Osteoblast (primary cell): Measurements from ENCODE around the gene FAP. TPM values are rescaled to one million over a fixed set of nuclear protein-coding genes. Genes with fewer than 3 reads are reported as not detected.

ENCODE experiments used
- DNase-seq: peaks from one replicate; pipeline ENCODE4 v3.0.0; 2011; ENCODE audit warnings: low spot score, mixed read lengths; ENCODE audit not compliant: insufficient read length; ENCODE audit errors: missing footprints
- H2AFZ ChIP-seq: 2 replicates; pipeline ENCODE4 v1.6.0; 2011; ENCODE audit warnings: mild to moderate bottlenecking, low read length
- H3K27ac ChIP-seq: 2 replicates; pipeline ENCODE4 v1.5.1; 2011; ENCODE audit warnings: mild to moderate bottlenecking, low read depth, low read length, moderate library complexity
- H3K27me3 ChIP-seq: 2 replicates; pipeline ENCODE4 v1.6.0; 2012; ENCODE audit warnings: mild to moderate bottlenecking, control low read depth, inconsistent platforms, low read length, moderate library complexity; ENCODE audit not compliant: insufficient read depth
- H3K36me3 ChIP-seq: 2 replicates; pipeline ENCODE4 v1.5.1; 2011; ENCODE audit warnings: mild to moderate bottlenecking, low read length, control low read depth, moderate library complexity; ENCODE audit not compliant: insufficient read depth
- H3K4me1 ChIP-seq: 2 replicates; pipeline ENCODE4 v1.5.1; 2011; ENCODE audit warnings: mild to moderate bottlenecking, low read length, control low read depth, moderate library complexity; ENCODE audit not compliant: insufficient read depth
- H3K4me2 ChIP-seq: 2 replicates; pipeline ENCODE4 v1.6.0; 2011; ENCODE audit warnings: mild to moderate bottlenecking, low read length; ENCODE audit not compliant: insufficient read depth
- H3K4me3 ChIP-seq: fragments of 200-600 bp; sonication (generic); 3 replicates; pipeline ENCODE4 v1.5.1; 2012; ENCODE audit warnings: mild to moderate bottlenecking, low read length, inconsistent platforms; ENCODE audit not compliant: insufficient read depth
- H3K79me2 ChIP-seq: 2 replicates; pipeline ENCODE4 v1.6.0; 2012; ENCODE audit warnings: mild to moderate bottlenecking, low read length, control low read depth, inconsistent platforms; ENCODE audit not compliant: insufficient read depth
- H3K9me3 ChIP-seq: 2 replicates; pipeline ENCODE4 v1.5.1; 2011; ENCODE audit warnings: low read depth, low read length, control low read depth
- H4K20me1 ChIP-seq: 2 replicates; pipeline ENCODE4 v1.6.0; 2012; ENCODE audit warnings: mild to moderate bottlenecking, low read length, control low read depth; ENCODE audit not compliant: insufficient read depth
- total RNA-seq: library from RNA; depleted of rRNA; stranded (reverse); fragments of >200 nt; gene quantifications from 2 replicates; pipeline ENCODE4 v1.2.3, GENCODE V29; 2012
- TF ChIP-seq, protein P1 (sequence below): IDR thresholded peaks from 2 replicates; pipeline ENCODE4 v1.5.1; 2011; ENCODE audit warnings: mild to moderate bottlenecking, low read depth, low read length, moderate library complexity; ENCODE audit errors: extremely low read depth

The FAP gene
- total RNA-seq, 1 donor: 464 TPM

DNA sequence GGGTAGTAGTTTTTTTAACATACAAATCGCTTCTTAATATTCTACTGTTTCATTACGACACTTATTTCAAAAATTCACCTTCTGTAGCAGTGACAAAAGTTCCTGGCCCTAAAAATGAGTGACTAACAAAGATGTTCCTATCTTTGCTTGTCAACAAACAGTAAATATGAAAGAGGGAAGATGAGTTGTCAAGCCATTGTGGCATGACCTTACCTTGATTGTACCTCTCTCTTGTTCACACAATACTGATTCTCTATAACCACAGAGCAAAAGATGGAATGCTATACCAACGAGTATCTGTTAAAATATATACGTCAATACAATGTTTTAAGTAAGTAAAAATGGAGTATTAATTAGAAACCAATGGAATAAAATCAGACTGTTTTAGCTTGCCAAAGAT is 76.5 kb downstream of the FAP start:
- H3K4me2 ChIP-seq: no peak overlapping the region
- no peak for DNase-seq
- no peaks in the 10 kb centered on the region for H3K9me3 ChIP-seq
- no peaks in the 10 kb centered on the region for H4K20me1 ChIP-seq
- no peak overlapping the region for H3K27ac ChIP-seq
- TF ChIP-seq, protein P1, sequence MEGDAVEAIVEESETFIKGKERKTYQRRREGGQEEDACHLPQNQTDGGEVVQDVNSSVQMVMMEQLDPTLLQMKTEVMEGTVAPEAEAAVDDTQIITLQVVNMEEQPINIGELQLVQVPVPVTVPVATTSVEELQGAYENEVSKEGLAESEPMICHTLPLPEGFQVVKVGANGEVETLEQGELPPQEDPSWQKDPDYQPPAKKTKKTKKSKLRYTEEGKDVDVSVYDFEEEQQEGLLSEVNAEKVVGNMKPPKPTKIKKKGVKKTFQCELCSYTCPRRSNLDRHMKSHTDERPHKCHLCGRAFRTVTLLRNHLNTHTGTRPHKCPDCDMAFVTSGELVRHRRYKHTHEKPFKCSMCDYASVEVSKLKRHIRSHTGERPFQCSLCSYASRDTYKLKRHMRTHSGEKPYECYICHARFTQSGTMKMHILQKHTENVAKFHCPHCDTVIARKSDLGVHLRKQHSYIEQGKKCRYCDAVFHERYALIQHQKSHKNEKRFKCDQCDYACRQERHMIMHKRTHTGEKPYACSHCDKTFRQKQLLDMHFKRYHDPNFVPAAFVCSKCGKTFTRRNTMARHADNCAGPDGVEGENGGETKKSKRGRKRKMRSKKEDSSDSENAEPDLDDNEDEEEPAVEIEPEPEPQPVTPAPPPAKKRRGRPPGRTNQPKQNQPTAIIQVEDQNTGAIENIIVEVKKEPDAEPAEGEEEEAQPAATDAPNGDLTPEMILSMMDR: no peak
- no peak overlapping the region for H2AFZ ChIP-seq
- no peaks in the 10 kb centered on the region for H3K79me2 ChIP-seq
- peaks cover 40% of the 10 kb centered on the region for H3K36me3 ChIP-seq
- no peaks in the 10 kb centered on the region for H3K4me1 ChIP-seq
- no peaks in the 10 kb centered on the region for H3K27me3 ChIP-seq
- no peak overlapping the region for H3K4me3 ChIP-seq

DNA sequence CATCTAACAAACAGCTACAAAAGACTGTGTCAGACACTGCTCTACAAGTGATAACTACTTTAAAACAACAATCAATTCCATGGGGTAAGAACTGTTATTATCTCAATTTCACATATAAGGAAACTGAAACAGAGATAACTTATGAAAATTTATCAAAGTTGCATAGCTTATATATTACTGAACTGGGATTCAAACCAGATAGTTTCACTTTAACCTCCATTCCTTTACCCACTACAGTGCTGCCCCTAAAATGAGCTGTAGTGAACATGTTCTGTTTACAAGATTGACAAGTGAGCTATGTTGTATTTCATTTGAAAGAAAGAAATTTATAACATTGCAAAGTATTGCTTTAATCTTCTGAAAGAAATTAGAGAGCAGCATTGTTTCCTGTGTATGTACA is 77.1 kb downstream of the FAP start:
- no peak overlapping the region for H2AFZ ChIP-seq
- peaks cover 34% of the 10 kb centered on the region for H3K36me3 ChIP-seq
- no peaks in the 10 kb centered on the region for H3K79me2 ChIP-seq
- no peaks in the 10 kb centered on the region for H3K9me3 ChIP-seq
- H3K27ac ChIP-seq: no peak overlapping the region
- TF ChIP-seq, protein P1: no peak
- H3K4me3 ChIP-seq: no peak overlapping the region
- H3K4me2 ChIP-seq: no peak overlapping the region
- H4K20me1 ChIP-seq: no peaks in the 10 kb centered on the region
- no peaks in the 10 kb centered on the region for H3K4me1 ChIP-seq
- no peaks in the 10 kb centered on the region for H3K27me3 ChIP-seq
- DNase-seq: no peak

DNA sequence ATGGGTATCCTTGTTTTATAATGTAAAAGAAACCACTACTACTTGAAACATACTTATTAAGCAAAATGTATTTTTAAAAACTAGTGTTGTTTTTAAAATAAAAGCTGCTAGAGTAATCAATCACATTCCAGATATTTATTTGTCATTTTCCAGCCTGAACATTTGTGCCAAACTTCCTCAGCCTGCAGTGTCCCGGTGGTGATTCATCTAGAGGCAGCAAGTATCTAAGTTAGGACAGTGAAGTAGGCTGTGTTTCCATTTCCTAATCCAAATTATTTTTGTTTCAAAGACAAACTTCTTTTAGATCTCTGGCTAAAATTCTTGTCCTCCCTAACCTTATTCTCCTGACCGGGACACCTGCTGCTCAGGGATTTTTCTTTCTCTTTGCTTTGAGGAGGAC is 78.4 kb downstream of the FAP start:
- Histone ChIP-seq H3K27ac (no peak overlapping the region), H3K4me1 (no peaks in the 10 kb centered on the region), H3K79me2 (no peaks in the 10 kb centered on the region), H3K36me3 (peaks cover 21% of the 10 kb centered on the region), H3K27me3 (no peaks in the 10 kb centered on the region), H3K4me2 (no peak overlapping the region), H3K9me3 (no peaks in the 10 kb centered on the region), H3K4me3 (no peak overlapping the region), H4K20me1 (no peaks in the 10 kb centered on the region), H2AFZ (no peak overlapping the region)
- no peak for DNase-seq
- TF ChIP-seq, protein P1: no peak

DNA sequence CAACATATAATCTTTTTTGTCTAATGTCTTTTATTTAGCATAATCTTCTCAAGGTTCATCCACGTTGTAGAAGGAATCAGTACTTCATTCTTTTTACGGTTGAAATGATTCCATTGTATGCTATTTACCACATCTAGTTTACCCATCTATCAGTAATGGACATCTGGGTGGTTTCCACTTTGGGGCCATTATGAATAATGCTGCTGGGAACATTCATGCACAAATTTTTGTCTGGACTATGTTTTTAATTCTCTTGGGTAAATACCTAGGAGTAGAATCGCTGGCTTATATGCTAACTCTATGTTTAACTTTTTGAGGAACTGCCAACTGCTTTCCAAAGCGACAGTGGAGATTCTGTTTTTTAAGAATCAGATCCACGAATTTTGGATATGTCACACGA is 83.8 kb downstream of the FAP start:
- H3K36me3 ChIP-seq: peaks cover 4% of the 10 kb centered on the region
- no peaks in the 10 kb centered on the region for H4K20me1 ChIP-seq
- no peaks in the 10 kb centered on the region for H3K27me3 ChIP-seq
- H3K9me3 ChIP-seq: no peaks in the 10 kb centered on the region
- H3K79me2 ChIP-seq: no peaks in the 10 kb centered on the region
- H3K27ac ChIP-seq: no peak overlapping the region
- H3K4me1 ChIP-seq: no peaks in the 10 kb centered on the region
- no peak for DNase-seq
- H3K4me2 ChIP-seq: no peak overlapping the region
- H2AFZ ChIP-seq: no peak overlapping the region
- TF ChIP-seq, protein P1: no peak
- no peak overlapping the region for H3K4me3 ChIP-seq
